Fibroblast of lung (primary cell): Measurements from ENCODE around the gene CHD6. TPM values are rescaled to one million over a fixed set of nuclear protein-coding genes. Genes with fewer than 3 reads are reported as not detected.
"Not testable (repeated sequence)": the region's sequence is repeated elsewhere in the genome, so short reads cannot be mapped to it uniquely, and the experiment has no call there.

ENCODE experiments used
- DNase-seq, 2 donors: peaks; one replicate each; pipeline versions ENCODE4 v3.0.0 to v3.0.0-alpha.2; 2010; ENCODE audit warnings: low read depth in 2 of 2
- H2AFZ ChIP-seq: 2 replicates; pipeline ENCODE4 v1.5.1; 2012; ENCODE audit warnings: low read length, control low read depth, inconsistent platforms
- H3K27ac ChIP-seq: 2 replicates; pipeline ENCODE4 v1.5.1; 2011; ENCODE audit warnings: low read length, control low read depth; ENCODE audit not compliant: insufficient read depth
- H3K27me3 ChIP-seq: 2 replicates; pipeline ENCODE4 v1.5.1; 2011; ENCODE audit warnings: mild to moderate bottlenecking, low read length; ENCODE audit not compliant: control insufficient read depth, insufficient read depth
- H3K36me3 ChIP-seq: 2 replicates; pipeline ENCODE4 v1.5.1; 2011; ENCODE audit warnings: low read length; ENCODE audit not compliant: control insufficient read depth, insufficient read depth
- H3K4me1 ChIP-seq: 2 replicates; pipeline ENCODE4 v1.5.1; 2011; ENCODE audit warnings: low read length; ENCODE audit not compliant: control insufficient read depth, insufficient read depth; ENCODE audit errors: extremely low read depth
- H3K4me2 ChIP-seq: 2 replicates; pipeline ENCODE4 v1.5.1; 2011; ENCODE audit warnings: low read length, control low read depth; ENCODE audit not compliant: insufficient read depth; ENCODE audit errors: extremely low read depth
- H3K4me3 ChIP-seq, 4 experiments: fragments of 200-600 bp in 1 of 4; sonication (generic) in 1 of 4; replicated peaks in 1 of 4; 2 replicates each; pipeline ENCODE4 v1.5.1; 2011 to 2016; ENCODE audit warnings: low read length in 4 of 4, low read depth in 3 of 4, mild to moderate bottlenecking in 3 of 4, control low read depth in 2 of 4, inconsistent platforms in 1 of 4, mixed read lengths in 1 of 4; ENCODE audit not compliant: insufficient read depth in 1 of 4; ENCODE audit errors: control extremely low read depth in 1 of 4
- H3K79me2 ChIP-seq: 2 replicates; pipeline ENCODE4 v1.5.1; 2012; ENCODE audit warnings: mild to moderate bottlenecking, low read length, inconsistent platforms; ENCODE audit not compliant: control insufficient read depth, insufficient read depth
- H3K9ac ChIP-seq: 2 replicates; pipeline ENCODE4 v1.5.1; 2011; ENCODE audit warnings: mild to moderate bottlenecking, low read length, control low read depth; ENCODE audit not compliant: insufficient read depth
- H3K9me3 ChIP-seq: 2 replicates; pipeline ENCODE4 v1.5.1; 2012; ENCODE audit warnings: low read depth, low read length; ENCODE audit not compliant: control insufficient read depth, insufficient read depth
- H4K20me1 ChIP-seq: 2 replicates; pipeline ENCODE4 v1.5.1; 2011; ENCODE audit warnings: low read length; ENCODE audit not compliant: control insufficient read depth, insufficient read depth; ENCODE audit errors: extremely low read depth
- EZH2 ChIP-seq: IDR thresholded peaks from 2 replicates; pipeline ENCODE4 v1.5.1; 2012; ENCODE audit warnings: low read length, control low read depth, mild to moderate bottlenecking; ENCODE audit errors: missing control alignments
- polyA plus RNA-seq, 2 donors: library from polyadenylated mRNA; depleted of rRNA in 1 of 2; stranded (reverse) in 1 of 2; unstranded in 1 of 2; fragments of >200 nt; gene quantifications; 2 replicates each; pipeline ENCODE4 v1.2.1, GENCODE V29; 2011 to 2012; ENCODE audit warnings: missing spikeins in 1 of 2
- total RNA-seq: library from RNA; depleted of rRNA; stranded (reverse); fragments of >200 nt; gene quantifications from 2 replicates; pipeline ENCODE4 v1.2.1, GENCODE V29; 2014
- TF ChIP-seq, protein P1 (sequence below), 2 donors: IDR thresholded peaks in 1 of 2; conservative IDR thresholded peaks in 1 of 2; 1 replicate in 1 of 2; 2 replicates in 1 of 2; pipeline ENCODE4 v1.5.1; 2011 to 2012; ENCODE audit warnings: low read length in 2 of 2, control low read depth in 1 of 2, inconsistent platforms in 1 of 2, low read depth in 1 of 2, mild to moderate bottlenecking in 1 of 2

Gene CHD6
- total and polyA plus RNA-seq, 2 donors (not counting 1 experiment from before 2014, with no cell fraction given), result 13.4 to 25.9 TPM

DNA sequence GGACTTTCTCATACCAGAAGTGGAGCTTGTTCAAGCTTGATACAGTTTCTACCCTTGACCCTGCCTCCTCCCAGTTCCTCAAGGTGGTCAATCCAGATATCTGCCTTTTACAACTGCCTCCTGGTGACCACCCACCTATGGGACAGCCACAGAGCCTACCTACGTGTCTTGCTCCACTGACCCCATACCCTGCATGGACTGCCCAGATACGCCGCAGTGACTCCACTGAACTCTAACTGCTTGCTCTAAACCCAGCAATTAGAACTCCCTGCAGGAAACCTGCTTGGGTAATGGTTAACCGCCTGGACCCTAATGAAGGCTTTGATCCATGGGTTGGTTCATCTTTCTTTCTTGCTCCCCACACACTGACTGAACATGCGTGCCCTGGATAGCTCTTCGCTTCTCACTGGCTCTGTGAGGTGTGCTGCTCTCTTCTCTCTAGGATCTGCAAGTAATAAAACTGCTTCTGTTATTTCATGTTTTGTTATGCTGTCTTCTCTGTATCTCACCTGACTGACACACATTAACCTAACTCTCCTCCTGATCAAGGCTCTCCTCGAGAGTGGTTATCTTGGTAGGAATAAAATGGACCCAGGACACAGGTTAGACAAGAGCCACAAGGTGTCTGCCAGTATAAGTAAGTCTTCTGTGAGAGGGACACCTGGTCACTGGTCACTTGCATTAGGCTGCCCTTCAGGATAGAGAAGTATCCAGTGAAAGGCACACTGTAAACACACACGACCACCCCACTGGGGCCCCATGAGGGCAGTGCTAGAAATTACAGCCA, 79.2 kb downstream of the CHD6 start:
- H3K9ac ChIP-seq, result no peak overlapping the region
- no peak overlapping the region for H2AFZ ChIP-seq
- H3K4me3 ChIP-seq, result no peak overlapping the region
- no peaks in the 10 kb centered on the region for H4K20me1 ChIP-seq
- no peaks in the 10 kb centered on the region for H3K4me1 ChIP-seq
- H3K9me3 ChIP-seq, result no peaks in the 10 kb centered on the region
- no peak overlapping the region for H3K27ac ChIP-seq
- H3K36me3 ChIP-seq, result no peaks in the 10 kb centered on the region
- H3K79me2 ChIP-seq, result no peaks in the 10 kb centered on the region
- no peak overlapping the region for H3K4me2 ChIP-seq
- no peak for TF ChIP-seq EZH2
- TF ChIP-seq, protein P1, sequence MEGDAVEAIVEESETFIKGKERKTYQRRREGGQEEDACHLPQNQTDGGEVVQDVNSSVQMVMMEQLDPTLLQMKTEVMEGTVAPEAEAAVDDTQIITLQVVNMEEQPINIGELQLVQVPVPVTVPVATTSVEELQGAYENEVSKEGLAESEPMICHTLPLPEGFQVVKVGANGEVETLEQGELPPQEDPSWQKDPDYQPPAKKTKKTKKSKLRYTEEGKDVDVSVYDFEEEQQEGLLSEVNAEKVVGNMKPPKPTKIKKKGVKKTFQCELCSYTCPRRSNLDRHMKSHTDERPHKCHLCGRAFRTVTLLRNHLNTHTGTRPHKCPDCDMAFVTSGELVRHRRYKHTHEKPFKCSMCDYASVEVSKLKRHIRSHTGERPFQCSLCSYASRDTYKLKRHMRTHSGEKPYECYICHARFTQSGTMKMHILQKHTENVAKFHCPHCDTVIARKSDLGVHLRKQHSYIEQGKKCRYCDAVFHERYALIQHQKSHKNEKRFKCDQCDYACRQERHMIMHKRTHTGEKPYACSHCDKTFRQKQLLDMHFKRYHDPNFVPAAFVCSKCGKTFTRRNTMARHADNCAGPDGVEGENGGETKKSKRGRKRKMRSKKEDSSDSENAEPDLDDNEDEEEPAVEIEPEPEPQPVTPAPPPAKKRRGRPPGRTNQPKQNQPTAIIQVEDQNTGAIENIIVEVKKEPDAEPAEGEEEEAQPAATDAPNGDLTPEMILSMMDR (conservative IDR thresholded peaks at IDR 0.05 in 1 of 2, IDR thresholded peaks at IDR 0.05 in 1 of 2; ENCODE audit: low read depth in 1 of 2, low read length in 2 of 2), result no peak
- H3K27me3 ChIP-seq, result no peaks in the 10 kb centered on the region
- DNase-seq, result no peak

DNA sequence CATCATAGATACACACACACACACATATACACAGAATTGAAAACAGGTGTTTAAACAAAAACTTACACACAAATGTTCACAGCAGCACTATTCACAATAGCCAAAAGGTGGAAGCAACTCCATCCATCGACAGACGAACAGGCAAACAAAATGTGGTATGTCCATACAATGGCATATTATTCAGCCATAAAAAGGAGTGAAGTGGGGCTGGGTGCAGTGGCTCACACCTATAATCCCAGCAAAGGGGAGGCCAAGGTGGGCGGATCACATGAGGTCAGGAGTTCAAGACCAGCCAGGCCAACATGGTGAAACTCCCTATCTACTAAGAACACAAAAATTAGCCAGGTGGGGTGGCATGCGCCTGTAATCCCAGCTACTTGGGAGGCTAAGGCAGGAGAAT, 80.3 kb downstream of the CHD6 start:
- no peak for DNase-seq
- no peaks in the 10 kb centered on the region for H3K79me2 ChIP-seq
- peaks cover 1% of the 10 kb centered on the region for H3K36me3 ChIP-seq
- no peak overlapping the region for H3K9ac ChIP-seq
- no peak overlapping the region for H3K4me2 ChIP-seq
- H3K4me3 ChIP-seq, result no peak overlapping the region
- H3K27me3 ChIP-seq, result no peaks in the 10 kb centered on the region
- TF ChIP-seq EZH2, result no peak
- TF ChIP-seq, protein P1 (conservative IDR thresholded peaks at IDR 0.05 in 1 of 2, IDR thresholded peaks at IDR 0.05 in 1 of 2; ENCODE audit: low read depth in 1 of 2, low read length in 2 of 2), result no peak
- no peak overlapping the region for H3K27ac ChIP-seq
- H3K9me3 ChIP-seq, result no peaks in the 10 kb centered on the region
- H2AFZ ChIP-seq, result no peak overlapping the region
- H4K20me1 ChIP-seq, result no peaks in the 10 kb centered on the region
- H3K4me1 ChIP-seq, result no peaks in the 10 kb centered on the region

DNA sequence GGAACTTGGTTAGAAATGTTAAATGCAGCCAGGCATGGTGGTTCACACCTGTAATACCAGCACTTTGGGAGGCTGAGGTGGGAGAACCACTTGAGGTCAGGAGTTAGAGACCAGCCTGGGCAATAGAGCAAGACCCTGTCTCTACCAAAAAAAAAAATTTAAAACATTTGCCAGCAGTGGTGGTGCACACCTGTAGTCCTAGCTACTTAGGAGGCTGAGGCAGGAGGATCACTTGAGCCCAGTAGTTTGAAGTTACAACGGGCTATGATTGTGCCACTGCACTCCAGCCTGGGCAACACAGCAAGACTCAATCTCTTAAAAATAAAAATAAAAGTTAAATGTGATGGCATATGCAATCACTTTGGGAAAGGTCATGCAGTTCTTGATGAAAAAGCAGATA, 82.6 kb downstream of the CHD6 start:
- H3K36me3 ChIP-seq, H3K9ac ChIP-seq, H3K4me3 ChIP-seq, H4K20me1 ChIP-seq, DNase-seq, H2AFZ ChIP-seq, H3K27ac ChIP-seq, H3K79me2 ChIP-seq, H3K9me3 ChIP-seq, H3K4me1 ChIP-seq, H3K27me3 ChIP-seq, H3K4me2 ChIP-seq: not testable (repeated sequence)
